K562 (cell line): Measurements from ENCODE around the gene HES5. TPM values are rescaled to one million over a fixed set of nuclear protein-coding genes. Genes with fewer than 3 reads are reported as not detected.

Source experiments
- ATF7 ChIP-seq: fragments of 450-650 bp; IDR thresholded peaks from 2 replicates; pipeline ENCODE4 v1.7.1; 2014; ENCODE audit warnings: mild to moderate bottlenecking, moderate library complexity
- CREB5 ChIP-seq: fragments of 250-450 bp; sonication (Bioruptor Pico); IDR thresholded peaks from 2 replicates; pipeline ENCODE4 v1.5.0; 2020; ENCODE audit warnings: mild to moderate bottlenecking
- DEAF1 ChIP-seq: fragments of 450-650 bp; formaldehyde crosslinking; IDR thresholded peaks from 2 replicates; pipeline ENCODE4 v1.4.0; 2020; ENCODE audit warnings: mild to moderate bottlenecking, moderate library complexity
- DMBX1 ChIP-seq: fragments of 250-450 bp; sonication (Bioruptor Pico); IDR thresholded peaks from 2 replicates; pipeline ENCODE4 v1.8.0; 2022; ENCODE audit warnings: inconsistent platforms, mild to moderate bottlenecking, moderate library complexity, borderline replicate concordance
- FIP1L1 ChIP-seq: fragments of 200-400 bp; formaldehyde crosslinking; IDR thresholded peaks from 2 replicates; pipeline ENCODE4 v1.6.1; 2018; ENCODE audit warnings: mild to moderate bottlenecking, low read depth, low read length; ENCODE audit not compliant: poor library complexity, severe bottlenecking
- JUNB ChIP-seq: fragments of 450-650 bp; formaldehyde crosslinking; conservative IDR thresholded peaks from 2 replicates; pipeline ENCODE4 v1.4.0; 2020; ENCODE audit warnings: mild to moderate bottlenecking
- KLF1 ChIP-seq: fragments of 450-650 bp; IDR thresholded peaks from 2 replicates; pipeline ENCODE4 v1.6.1; 2016; ENCODE audit warnings: missing genetic modification characterization, missing compliant biosample characterization
- KLF6 ChIP-seq: fragments of 250-450 bp; sonication (Bioruptor Pico); IDR thresholded peaks from 2 replicates; pipeline ENCODE4 v1.4.0; 2020; ENCODE audit warnings: mild to moderate bottlenecking, moderate library complexity, borderline replicate concordance
- NFE2 ChIP-seq: IDR thresholded peaks from 2 replicates; pipeline ENCODE4 v1.6.1; 2014; ENCODE audit warnings: antibody characterized with exemption, low read depth
- PHF20 ChIP-seq: fragments of 450-650 bp; IDR thresholded peaks from 2 replicates; pipeline ENCODE4 v1.6.1; 2018; ENCODE audit not compliant: partially characterized antibody
- RCOR1 ChIP-seq, 2 experiments: IDR thresholded peaks; 2 replicates each; pipeline ENCODE4 v1.6.1; 2012; ENCODE audit warnings: low read depth in 2 of 2, low read length in 2 of 2, borderline replicate concordance in 1 of 2, improper control_type of control experiment in 1 of 2
- RNF2 ChIP-seq: sonication (generic); IDR thresholded peaks from 2 replicates; pipeline ENCODE4 v1.6.1; 2016
- SMAD2 ChIP-seq: fragments of 150-350 bp; IDR thresholded peaks from 2 replicates; pipeline ENCODE4 v1.6.1; 2014; ENCODE audit warnings: low read depth, mild to moderate bottlenecking, low read length
- THAP12 ChIP-seq: fragments of 250-450 bp; sonication (Bioruptor Pico); IDR thresholded peaks from 2 replicates; pipeline ENCODE4 v1.9.0; 2021; ENCODE audit warnings: mild to moderate bottlenecking, inconsistent platforms
- TRIM24 ChIP-seq, 2 experiments: fragments of 450-650 bp; IDR thresholded peaks; 2 replicates each; pipeline ENCODE4 v1.6.1; 2016
- YY1 ChIP-seq, 3 experiments: IDR thresholded peaks; 2 replicates each; pipeline ENCODE4 v1.6.1; 2011; ENCODE audit warnings: low read length in 2 of 3, mild to moderate bottlenecking in 2 of 3, moderate library complexity in 2 of 3, borderline replicate concordance in 1 of 3, control low read depth in 1 of 3, low read depth in 1 of 3; ENCODE audit not compliant: insufficient read depth in 3 of 3, insufficient replicate concordance in 2 of 3, control insufficient read depth in 1 of 3, insufficient read length in 1 of 3; ENCODE audit errors: extremely low read depth in 1 of 3
- ZBTB43 ChIP-seq: sonication (generic); formaldehyde crosslinking; IDR thresholded peaks from 2 replicates; pipeline ENCODE4 v1.8.0; 2023; ENCODE audit warnings: mild to moderate bottlenecking, missing genetic modification reagents
- ZNF277 ChIP-seq: fragments of 250-450 bp; sonication (Bioruptor Pico); IDR thresholded peaks from 2 replicates; pipeline ENCODE4 v1.8.0; 2022; ENCODE audit warnings: inconsistent platforms, mild to moderate bottlenecking, moderate library complexity, borderline replicate concordance
- ZNF444 ChIP-seq: fragments of 250-450 bp; sonication (Bioruptor Pico); IDR thresholded peaks from 2 replicates; pipeline ENCODE4 v1.4.0; 2020; ENCODE audit warnings: mild to moderate bottlenecking, moderate library complexity
- ZNF583 ChIP-seq: fragments of 250-450 bp; sonication (Bioruptor Pico); IDR thresholded peaks from 2 replicates; pipeline ENCODE4 v1.4.0; 2020
- polyA plus RNA-seq, 8 experiments: library from polyadenylated mRNA; depleted of rRNA in 4 of 8; stranded (reverse) in 5 of 8; unstranded in 3 of 8; fragments of >200 nt; fragmentation: Nextera tagmentation in 2 of 8; fragmentation: Illumina TruSeq in 1 of 8; extraction: Ambion mirVana in 2 of 8; extraction: Trizol in 1 of 8; gene quantifications; 2 replicates each; pipeline versions ENCODE4 v1.2.1 to v1.2.3, GENCODE V29; 2011 to 2014; ENCODE audit warnings: inconsistent platforms in 1 of 8, missing spikeins in 1 of 8
- total RNA-seq, 7 experiments: library from RNA; depleted of rRNA in 6 of 7; stranded (reverse); fragments of >200 nt in 6 of 7; fragmentation: Illumina TruSeq in 2 of 7; extraction: Trizol in 2 of 7; gene quantifications; 2 replicates each; pipeline versions ENCODE4 v1.2.1 to v1.2.3, GENCODE V29; 2011 to 2021; ENCODE audit warnings: low replicate concordance in 1 of 7

Gene HES5
- total and polyA plus RNA-seq, 9 of the 15 experiments (the other 6 are each of a cell fraction or from before 2014, with no cell fraction given): not detected

GRCh38 chr1:2545754-2546514, 15.9 kb upstream of the HES5 start (continued):
- no peak for TF ChIP-seq DMBX1 (CRISPR knock-in tag)
- no peak for TF ChIP-seq ZNF277
- peak; percentile 32; the same call in 1 of the 2 replicates for TF ChIP-seq ATF7
- no peak for TF ChIP-seq JUNB (CRISPR knock-in tag)
- no peak for TF ChIP-seq FIP1L1
- TF ChIP-seq NFE2: no peak
- TF ChIP-seq TRIM24 (IDR thresholded peaks at IDR 0.05): no peak
- 0 out of 2 replicates have a peak, but pooled peaks have one; percentile 32 for TF ChIP-seq RNF2
- no peak for TF ChIP-seq KLF1 (tag)
- TF ChIP-seq KLF6: no peak
- TF ChIP-seq DEAF1: no peak
- TF ChIP-seq RCOR1 (IDR thresholded peaks at IDR 0.05; ENCODE audit: borderline replicate concordance in 1 of 2, low read depth in 2 of 2, low read length in 2 of 2): no peak; a peak in 1 of 4 replicates
- TF ChIP-seq THAP12 (CRISPR knock-in tag): no peak
- TF ChIP-seq YY1 (IDR thresholded peaks at IDR 0.05; ENCODE audit: borderline replicate concordance in 1 of 3, control insufficient read depth in 1 of 3, extremely low read depth in 1 of 3, insufficient read depth in 3 of 3, insufficient read length in 1 of 3, insufficient replicate concordance in 2 of 3, low read depth in 1 of 3, low read length in 2 of 3): peak in 2 of 3 experiments; percentile 39 to 41
- no peak for TF ChIP-seq ZBTB43
- no peak for TF ChIP-seq CREB5
- no peak for TF ChIP-seq ZNF583 (CRISPR knock-in tag)
- no peak for TF ChIP-seq SMAD2
- TF ChIP-seq ZNF444: no peak
- peak; percentile 19 for TF ChIP-seq PHF20
